GM18517 (cell line): Measurements from ENCODE around the gene EIF2B4.

Experiments used
- ATAC-seq: cut with Tn5 transposase; IDR thresholded peaks from one replicate; pipeline ENCODE4 v1.9.1; 2021; ENCODE audit warnings: mild to moderate bottlenecking, moderate library complexity; ENCODE audit not compliant: unreplicated experiment

EIF2B4 gene

GRCh38 chr2:27370026-27370815 lies at the start of gene EIF2B4, which contains the start of gene SNX17:
Gene EIF2B4 (minus strand): TSS chr2:27370338. CDS start chr2:27370314, 24 bp downstream.
Gene SNX17 (plus strand): TSS chr2:27370616. CDS start chr2:27370744, 128 bp downstream.
- peak; percentile 88 for ATAC-seq

- ATAC-seq, result no peak
Measured at GRCh38 chr2:27416151-27416550, 46.0 kb upstream of the EIF2B4 start.

- ATAC-seq, result no peak
Measured at GRCh38 chr2:27412419-27413152, 42.4 kb upstream of the EIF2B4 start.

- ATAC-seq, result peak; percentile 85
Measured at GRCh38 chr2:27409321-27410073, 39.4 kb upstream of the EIF2B4 start, which contains the start of gene PPM1G. Gene PPM1G (minus strand): TSS chr2:27409591. CDS start chr2:27409422, 169 bp downstream.

- ATAC-seq, result peak; percentile 25
Measured at GRCh38 chr2:27408601-27409320, 38.6 kb upstream of the EIF2B4 start.

- ATAC-seq, result no peak
Measured at GRCh38 chr2:27407798-27408491, 37.8 kb upstream of the EIF2B4 start.

GRCh38 chr2:27400348-27401135 lies 30.4 kb upstream of the EIF2B4 start:
- ATAC-seq, result no peak

GRCh38 chr2:27398962-27399361 lies 28.8 kb upstream of the EIF2B4 start:
- ATAC-seq, result no peak

- ATAC-seq, result no peak
Measured at GRCh38 chr2:27393225-27393624, 23.1 kb upstream of the EIF2B4 start.

GRCh38 chr2:27390822-27391679 lies 20.9 kb upstream of the EIF2B4 start:
- ATAC-seq, result no peak

- ATAC-seq, result no peak
Measured at GRCh38 chr2:27381577-27382181, 11.5 kb upstream of the EIF2B4 start.

- ATAC-seq, result peak; percentile 65
Measured at GRCh38 chr2:27380626-27381545, 10.7 kb upstream of the EIF2B4 start, which contains the start of gene ZNF513. Gene ZNF513 (minus strand): TSS chr2:27380734. CDS start chr2:27380526, 208 bp downstream.

- no peak for ATAC-seq
Measured at GRCh38 chr2:27379836-27380625, 9.9 kb upstream of the EIF2B4 start.

GRCh38 chr2:27379383-27379835 lies 9.3 kb upstream of the EIF2B4 start:
- no peak for ATAC-seq

- no peak for ATAC-seq
Measured at GRCh38 chr2:27378809-27379290, 8.7 kb upstream of the EIF2B4 start.
